Brain microvascular endothelial cell (primary cell): ENCODE results near the gene BRD3.

ENCODE experiments used
- DNase-seq: peaks from one replicate; pipeline ENCODE4 v3.0.0-alpha.2; 2020
- H3K27ac ChIP-seq: fragments of 250-450 bp; sonication (Bioruptor Pico); 2 replicates; pipeline ENCODE4 v1.5.1; 2020; ENCODE audit warnings: mild to moderate bottlenecking, moderate library complexity
- H3K27me3 ChIP-seq: fragments of 250-450 bp; sonication (Bioruptor Pico); replicated peaks from 2 replicates; pipeline ENCODE4 v1.5.1; 2020; ENCODE audit warnings: mild to moderate bottlenecking
- H3K36me3 ChIP-seq: fragments of 250-450 bp; sonication (Bioruptor Pico); replicated peaks from 2 replicates; pipeline ENCODE4 v1.5.1; 2020; ENCODE audit warnings: mild to moderate bottlenecking
- H3K4me3 ChIP-seq: 2 replicates; pipeline ENCODE4 v1.5.1; 2011; ENCODE audit warnings: low read depth, mild to moderate bottlenecking, control low read depth, low read length, moderate library complexity
- in situ Hi-C: cut with HindIII; loops from 2 replicates; pipeline ENCODE4 v1.10.0; 2017; ENCODE audit warnings: low sequenced_read_pairs, low pct_ligation_motif_present
- TF ChIP-seq, protein P1 (sequence below): IDR thresholded peaks from 2 replicates; pipeline ENCODE4 v1.5.1; 2011; ENCODE audit warnings: low read depth, mild to moderate bottlenecking, moderate library complexity, low read length, control low read depth, inconsistent platforms; ENCODE audit errors: missing control alignments

The BRD3 gene

GRCh38 chr9:134069480-134070399, 1.9 kb upstream of the BRD3 start:
- H3K36me3 ChIP-seq = no peaks in the 10 kb centered on the region
- no peak overlapping the region for H3K27ac ChIP-seq
- H3K4me3 ChIP-seq = no peak overlapping the region
- TF ChIP-seq, protein P1, sequence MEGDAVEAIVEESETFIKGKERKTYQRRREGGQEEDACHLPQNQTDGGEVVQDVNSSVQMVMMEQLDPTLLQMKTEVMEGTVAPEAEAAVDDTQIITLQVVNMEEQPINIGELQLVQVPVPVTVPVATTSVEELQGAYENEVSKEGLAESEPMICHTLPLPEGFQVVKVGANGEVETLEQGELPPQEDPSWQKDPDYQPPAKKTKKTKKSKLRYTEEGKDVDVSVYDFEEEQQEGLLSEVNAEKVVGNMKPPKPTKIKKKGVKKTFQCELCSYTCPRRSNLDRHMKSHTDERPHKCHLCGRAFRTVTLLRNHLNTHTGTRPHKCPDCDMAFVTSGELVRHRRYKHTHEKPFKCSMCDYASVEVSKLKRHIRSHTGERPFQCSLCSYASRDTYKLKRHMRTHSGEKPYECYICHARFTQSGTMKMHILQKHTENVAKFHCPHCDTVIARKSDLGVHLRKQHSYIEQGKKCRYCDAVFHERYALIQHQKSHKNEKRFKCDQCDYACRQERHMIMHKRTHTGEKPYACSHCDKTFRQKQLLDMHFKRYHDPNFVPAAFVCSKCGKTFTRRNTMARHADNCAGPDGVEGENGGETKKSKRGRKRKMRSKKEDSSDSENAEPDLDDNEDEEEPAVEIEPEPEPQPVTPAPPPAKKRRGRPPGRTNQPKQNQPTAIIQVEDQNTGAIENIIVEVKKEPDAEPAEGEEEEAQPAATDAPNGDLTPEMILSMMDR = no peak
- DNase-seq = no peak
- in situ Hi-C loops = no loop called here
- no peaks in the 10 kb centered on the region for H3K27me3 ChIP-seq

- H3K27ac ChIP-seq = no peak overlapping the region
- no peaks in the 10 kb centered on the region for H3K27me3 ChIP-seq
- no peak for DNase-seq
- TF ChIP-seq, protein P1 = no peak
- H3K36me3 ChIP-seq = no peaks in the 10 kb centered on the region
- peak overlapping the region; percentile 65 for H3K4me3 ChIP-seq
- in situ Hi-C loops = no loop called here
Observed at GRCh38 chr9:134068744-134069479, 1.1 kb upstream of the BRD3 start.

- no peak for DNase-seq
- peak overlapping the region; percentile 84 for H3K4me3 ChIP-seq
Observed at GRCh38 chr9:134066913-134067851, 644 bp downstream of the BRD3 start.

GRCh38 chr9:134066526-134066912, 1.3 kb downstream of the BRD3 start:
- H3K36me3 ChIP-seq = no peaks in the 10 kb centered on the region
- H3K27ac ChIP-seq = no peak overlapping the region
- in situ Hi-C loops = no loop called here
- DNase-seq = no peak
- TF ChIP-seq, protein P1 = no peak
- peak overlapping the region; percentile 84 for H3K4me3 ChIP-seq
- H3K27me3 ChIP-seq = no peaks in the 10 kb centered on the region

More at GRCh38 chr9:134066913-134067851, 644 bp downstream of the BRD3 start:
- Histone ChIP-seq H3K27me3 (no peaks in the 10 kb centered on the region), H3K27ac (peak overlapping the region; percentile 17), H3K36me3 (no peaks in the 10 kb centered on the region)
- in situ Hi-C loops = no loop called here
- TF ChIP-seq, protein P1 = no peak

DNA sequence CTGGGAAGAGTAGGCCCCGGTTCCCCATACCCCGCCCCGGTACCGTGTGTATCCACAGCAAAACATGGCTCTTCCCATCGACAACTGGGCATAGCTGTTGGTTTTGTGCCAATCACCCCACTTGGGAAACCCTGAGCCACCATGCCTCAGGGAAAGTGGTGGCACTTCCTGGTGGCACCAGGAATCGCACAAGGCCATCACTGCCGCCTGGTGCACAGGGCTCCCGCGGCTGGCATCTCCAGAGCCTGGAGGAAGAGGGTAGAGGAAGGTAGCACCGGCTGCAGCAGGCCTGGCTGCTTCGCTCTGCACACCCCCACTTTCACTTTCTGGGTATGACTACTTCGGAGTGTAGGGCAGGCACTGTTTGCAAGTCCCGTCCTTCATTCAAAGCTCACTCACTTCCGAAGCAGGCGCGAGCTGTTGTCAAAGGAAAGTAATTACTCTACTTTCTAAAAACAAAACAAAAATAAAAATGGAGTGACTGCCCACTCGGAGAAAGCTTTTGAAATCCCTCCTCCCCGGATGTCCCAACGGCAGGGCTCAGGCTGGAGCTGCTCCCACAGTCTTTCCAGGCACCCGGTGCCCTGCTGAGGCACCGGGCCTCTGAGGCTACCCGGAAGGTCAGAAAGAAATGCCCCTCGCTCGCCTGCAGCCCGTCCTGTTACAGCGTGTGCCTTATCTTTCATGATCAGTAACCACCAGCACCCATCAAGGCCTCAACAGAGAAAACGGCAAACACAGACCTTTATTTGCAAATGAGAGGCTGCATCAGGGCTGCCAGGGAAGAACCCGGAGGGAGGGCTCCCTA, 2.0 kb downstream of the BRD3 start:
- DNase-seq = peak; percentile 44
- in situ Hi-C loops = no loop called here

More for the DNA sequence above, 2.0 kb downstream of the BRD3 start:
- TF ChIP-seq, protein P1 = no peak
- H3K27me3 ChIP-seq = no peaks in the 10 kb centered on the region
- H3K27ac ChIP-seq = peak overlapping the region; percentile 5
- H3K36me3 ChIP-seq = no peaks in the 10 kb centered on the region
- H3K4me3 ChIP-seq = peak overlapping the region; percentile 84
